Gastrocnemius medialis (tissue), 4 donors: ENCODE measurements around the gene ZNF524. TPM values are rescaled to one million over a fixed set of nuclear protein-coding genes. Genes with fewer than 3 reads are reported as not detected.
"Not testable (repeated sequence)": the region's sequence is repeated elsewhere in the genome, so short reads cannot be mapped to it uniquely, and the experiment has no call there.

ENCODE experiments used
- ATAC-seq, 2 donors: fragments of 150-250 bp; one replicate each; pipeline ENCODE4 v1.9.1; 2016
- DNase-seq, 2 donors: peaks; one replicate each; pipeline ENCODE4 v3.0.0-alpha.2; 2019
- H3K27ac ChIP-seq, 4 donors: fragments of 200-600 bp; sonication (generic); 1 replicate in 1 of 4; 2 replicates in 3 of 4; pipeline ENCODE4 v1.5.1; 2016 to 2018; ENCODE audit warnings: mild to moderate bottlenecking in 2 of 4, moderate library complexity in 1 of 4
- H3K27me3 ChIP-seq, 3 donors: fragments of 200-600 bp; sonication (generic) in 2 of 3; 1 replicate in 1 of 3; 2 replicates in 2 of 3; pipeline versions ENCODE4 v1.5.1 to v1.6.0; 2016 to 2019; ENCODE audit warnings: mild to moderate bottlenecking in 1 of 3, moderate library complexity in 1 of 3
- H3K36me3 ChIP-seq, 2 donors: fragments of 200-600 bp; sonication (generic) in 1 of 2; one replicate each; pipeline ENCODE4 v1.5.1; 2017 to 2018
- H3K4me1 ChIP-seq, 2 donors: fragments of 200-600 bp; sonication (generic) in 1 of 2; one replicate each; pipeline ENCODE4 v1.5.1; 2016 to 2017; ENCODE audit warnings: mild to moderate bottlenecking in 2 of 2
- H3K4me3 ChIP-seq, 4 donors: fragments of 200-600 bp; sonication (generic) in 3 of 4; 1 replicate in 1 of 4; 2 replicates in 3 of 4; pipeline ENCODE4 v1.5.1; 2016 to 2019; ENCODE audit warnings: mild to moderate bottlenecking in 2 of 4
- H3K9me3 ChIP-seq, 3 donors: fragments of 200-600 bp; sonication (generic) in 2 of 3; 1 replicate in 1 of 3; 2 replicates in 2 of 3; pipeline ENCODE4 v1.5.1; 2016 to 2019
- CTCF ChIP-seq, 5 experiments: fragments of 450-650 bp in 3 of 5; fragments of 200-600 bp in 2 of 5; sonication (generic) in 2 of 5; IDR thresholded peaks in 4 of 5; conservative IDR thresholded peaks in 1 of 5; 1 replicate in 4 of 5; 2 replicates in 1 of 5; pipeline ENCODE4 v1.5.1; 2016 to 2019; ENCODE audit warnings: antibody characterized with exemption in 5 of 5, mild to moderate bottlenecking in 3 of 5, moderate library complexity in 3 of 5
- POLR2A ChIP-seq, 2 donors: fragments of 450-650 bp; IDR thresholded peaks; one replicate each; pipeline ENCODE4 v1.6.1; 2017; ENCODE audit warnings: antibody characterized with exemption in 2 of 2, mild to moderate bottlenecking in 2 of 2, moderate library complexity in 2 of 2
- in situ Hi-C, 4 donors: fragments of 200-750 bp; cut with MboI; loops; one replicate each; pipeline versions ENCODE4 v1.15.0 to v1.8.0; 2017; ENCODE audit warnings: low sequenced_read_pairs in 4 of 4
- intact Hi-C: fragments of 100-400 bp; cut with DNase I; formaldehyde crosslinking; loops from one replicate; pipeline ENCODE4 v1.15.1; 2023; ENCODE audit warnings: low total_unique reads
- total RNA-seq, 4 donors: library from RNA; depleted of rRNA; stranded (reverse); fragments of >200 nt; gene quantifications; one replicate each; pipeline versions ENCODE4 v1.1.0 to v1.2.3, GENCODE V29; 2016

Gene ZNF524
- total RNA-seq, 4 donors from 2014 or later: 35.6 to 61.7 (median 47.0) TPM

GRCh38 chr19:55563261-55563690 lies 36.8 kb upstream of the ZNF524 start:
- ATAC-seq: peak; percentile 95 to 97

GRCh38 chr19:55566823-55567222 lies 33.3 kb upstream of the ZNF524 start:
- ATAC-seq (no peak), DNase-seq (no peak)
- no peaks in the 10 kb centered on the region for H3K9me3 ChIP-seq
- intact Hi-C loops (no loop called here), in situ Hi-C loops (no loop called here)
- H3K27ac ChIP-seq: no peak overlapping the region
- H3K36me3 ChIP-seq: no peaks in the 10 kb centered on the region
- TF ChIP-seq CTCF (IDR thresholded peaks at IDR 0.05 in 4 of 5, conservative IDR thresholded peaks at IDR 0.05 in 1 of 5) (no peak), POLR2A (IDR thresholded peaks at IDR 0.05) (no peak)
- no peak overlapping the region for H3K4me3 ChIP-seq
- H3K4me1 ChIP-seq: peaks cover 9 to 11% of the 10 kb centered on the region in 2 donors
- no peaks in the 10 kb centered on the region for H3K27me3 ChIP-seq

More at GRCh38 chr19:55563261-55563690, 36.8 kb upstream of the ZNF524 start:
- intact Hi-C loops (loop anchor here (1.0 to 5.0 kb wide), 2 partner anchors 17 to 34 kb away; partner anchors contain the start of genes FIZ1 and ZNF579), in situ Hi-C loops (no loop called here)
- Histone ChIP-seq H3K4me1 (peaks cover 9 to 14% of the 10 kb centered on the region in 2 donors), H3K27me3 (no peaks in the 10 kb centered on the region), H3K9me3 (no peaks in the 10 kb centered on the region), H3K27ac (peak overlapping the region; percentile 79 to 93 (median 84)), H3K4me3 (peak overlapping the region in 1 of 4 donors; percentile 16), H3K36me3 (no peaks in the 10 kb centered on the region)
- no peak for TF ChIP-seq CTCF (IDR thresholded peaks at IDR 0.05 in 4 of 5, conservative IDR thresholded peaks at IDR 0.05 in 1 of 5)
- TF ChIP-seq POLR2A (IDR thresholded peaks at IDR 0.05): peak; percentile 79
- DNase-seq: peak; percentile 64 to 83

GRCh38 chr19:55567708-55568328 lies 32.3 kb upstream of the ZNF524 start:
- Histone ChIP-seq H3K9me3 (no peaks in the 10 kb centered on the region), H3K4me1 (peaks cover 9 to 11% of the 10 kb centered on the region in 2 donors), H3K36me3 (no peaks in the 10 kb centered on the region), H3K27me3 (no peaks in the 10 kb centered on the region), H3K27ac (no peak overlapping the region), H3K4me3 (no peak overlapping the region)
- DNase-seq (no peak), ATAC-seq (no peak)
- intact Hi-C loops (no loop called here), in situ Hi-C loops (no loop called here)
- TF ChIP-seq POLR2A (IDR thresholded peaks at IDR 0.05): no peak
- no peak for TF ChIP-seq CTCF (IDR thresholded peaks at IDR 0.05 in 4 of 5, conservative IDR thresholded peaks at IDR 0.05 in 1 of 5)

- in situ Hi-C loops, DNase-seq, H3K9me3 ChIP-seq, H3K4me3 ChIP-seq, H3K36me3 ChIP-seq, ATAC-seq, H3K27ac ChIP-seq, intact Hi-C loops, H3K4me1 ChIP-seq, H3K27me3 ChIP-seq: not testable (repeated sequence)
These were observed 30.6 kb upstream of the ZNF524 start for GRCh38 chr19:55569477-55569876.

GRCh38 chr19:55573929-55574328 lies 26.2 kb upstream of the ZNF524 start:
- in situ Hi-C loops, H3K9me3 ChIP-seq, H3K27ac ChIP-seq, ATAC-seq, intact Hi-C loops, H3K27me3 ChIP-seq, DNase-seq, H3K4me1 ChIP-seq, H3K4me3 ChIP-seq: not testable (repeated sequence)
- H3K36me3 ChIP-seq: peaks cover 0 to 13% of the 10 kb centered on the region in 2 donors
